Keratinocyte (primary cell): ENCODE results near the gene KRIT1.

ENCODE experiments used
- EZH2 ChIP-seq: IDR thresholded peaks from one replicate; pipeline ENCODE4 v1.6.1; 2012; ENCODE audit warnings: inconsistent platforms, mild to moderate bottlenecking, low read length, moderate library complexity
- TF ChIP-seq, protein P1 (sequence below), 3 experiments: IDR thresholded peaks in 1 of 3; conservative IDR thresholded peaks in 1 of 3; optimal IDR thresholded peaks in 1 of 3; 2 replicates in 2 of 3; 3 replicates in 1 of 3; pipeline versions ENCODE3 to v1.5.1; 2011; ENCODE audit warnings: low read length in 3 of 3, mild to moderate bottlenecking in 3 of 3, moderate library complexity in 2 of 3, control low read depth in 1 of 3, inconsistent platforms in 1 of 3; ENCODE audit not compliant: insufficient read depth in 2 of 3; ENCODE audit errors: extremely low read depth in 1 of 3

DNA sequence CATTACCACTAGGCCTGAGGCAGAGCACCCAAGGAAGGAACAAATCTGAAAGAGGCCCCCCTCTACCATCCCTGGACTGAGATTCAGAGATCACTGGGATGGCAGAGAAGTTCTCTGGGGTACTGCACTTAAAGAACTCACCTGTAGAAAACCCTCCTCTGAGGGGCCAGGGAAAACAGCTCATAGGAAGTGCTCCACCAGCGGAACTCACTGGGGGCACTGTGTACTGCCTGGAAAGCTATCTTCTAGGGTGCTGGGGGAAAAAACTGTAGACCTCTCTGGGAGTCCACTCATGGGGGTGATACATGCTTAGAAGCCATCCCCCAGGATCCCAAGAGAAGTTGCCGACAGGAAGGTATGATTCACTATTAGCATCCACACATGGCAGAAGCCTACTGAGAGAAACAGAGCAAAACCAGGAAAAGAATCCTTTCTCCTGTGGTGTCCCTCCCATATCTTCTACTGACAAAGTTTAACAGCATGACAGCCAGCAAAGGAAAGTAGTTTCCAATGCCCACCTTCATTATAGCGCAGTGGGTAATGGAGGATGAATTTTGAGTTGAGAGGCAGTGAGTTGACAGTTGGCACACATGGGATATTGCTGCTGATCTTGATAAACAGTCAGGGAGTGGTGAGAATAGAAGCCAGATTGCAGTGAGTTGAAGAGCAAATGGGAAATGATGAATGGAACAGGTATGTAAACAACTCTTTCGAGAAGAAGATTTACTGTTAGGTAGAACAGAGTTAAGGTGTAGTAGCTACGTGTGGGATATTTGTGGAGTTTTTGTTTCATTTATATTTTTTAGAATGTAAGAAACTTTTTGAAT lies 20.9 kb upstream of the KRIT1 start:
- TF ChIP-seq, protein P1, sequence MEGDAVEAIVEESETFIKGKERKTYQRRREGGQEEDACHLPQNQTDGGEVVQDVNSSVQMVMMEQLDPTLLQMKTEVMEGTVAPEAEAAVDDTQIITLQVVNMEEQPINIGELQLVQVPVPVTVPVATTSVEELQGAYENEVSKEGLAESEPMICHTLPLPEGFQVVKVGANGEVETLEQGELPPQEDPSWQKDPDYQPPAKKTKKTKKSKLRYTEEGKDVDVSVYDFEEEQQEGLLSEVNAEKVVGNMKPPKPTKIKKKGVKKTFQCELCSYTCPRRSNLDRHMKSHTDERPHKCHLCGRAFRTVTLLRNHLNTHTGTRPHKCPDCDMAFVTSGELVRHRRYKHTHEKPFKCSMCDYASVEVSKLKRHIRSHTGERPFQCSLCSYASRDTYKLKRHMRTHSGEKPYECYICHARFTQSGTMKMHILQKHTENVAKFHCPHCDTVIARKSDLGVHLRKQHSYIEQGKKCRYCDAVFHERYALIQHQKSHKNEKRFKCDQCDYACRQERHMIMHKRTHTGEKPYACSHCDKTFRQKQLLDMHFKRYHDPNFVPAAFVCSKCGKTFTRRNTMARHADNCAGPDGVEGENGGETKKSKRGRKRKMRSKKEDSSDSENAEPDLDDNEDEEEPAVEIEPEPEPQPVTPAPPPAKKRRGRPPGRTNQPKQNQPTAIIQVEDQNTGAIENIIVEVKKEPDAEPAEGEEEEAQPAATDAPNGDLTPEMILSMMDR (optimal IDR thresholded peaks at IDR 0.05 in 1 of 3, IDR thresholded peaks at IDR 0.05 in 1 of 3, conservative IDR thresholded peaks at IDR 0.05 in 1 of 3; ENCODE audit: extremely low read depth in 1 of 3, insufficient read depth in 2 of 3, low read length in 3 of 3): no peak
- TF ChIP-seq EZH2: no peak
